Bronchial epithelial cell (primary cell): ENCODE measurements around the gene B3GAT2. TPM values are rescaled to one million over a fixed set of nuclear protein-coding genes. Genes with fewer than 3 reads are reported as not detected.

Experiments
- DNase-seq: peaks from one replicate; pipeline ENCODE4 v3.0.0-alpha.2; 2010; ENCODE audit warnings: low read depth
- FAIRE-seq: peaks from 2 replicates; lab custom pipeline; 2011; peaks lifted over from hg19 to GRCh38; lab: Jason Lieb, UNC
- H3K27me3 ChIP-seq: 2 replicates; pipeline ENCODE4 v1.5.1; 2011; ENCODE audit warnings: low read length; ENCODE audit not compliant: control insufficient read depth, insufficient read depth
- H3K36me3 ChIP-seq: 2 replicates; pipeline ENCODE4 v1.5.1; 2011; ENCODE audit warnings: low read length; ENCODE audit not compliant: control insufficient read depth, insufficient read depth
- H3K4me3 ChIP-seq: 2 replicates; pipeline ENCODE4 v1.5.1; 2011; ENCODE audit warnings: mild to moderate bottlenecking, low read depth, low read length, control low read depth
- CTCF ChIP-seq: IDR thresholded peaks from 2 replicates; pipeline ENCODE4 v1.5.1; 2011; ENCODE audit warnings: mild to moderate bottlenecking, moderate library complexity, low read length, control low read depth, inconsistent platforms; ENCODE audit not compliant: insufficient read depth, severe bottlenecking
- total RNA-seq: library from RNA; depleted of rRNA; stranded (reverse); fragments of >200 nt; gene quantifications from 2 replicates; pipeline ENCODE4 v1.2.1, GENCODE V29; 2014

The B3GAT2 gene
- total RNA-seq, 1 donor from 2014 or later: under 0.01 TPM

DNA sequence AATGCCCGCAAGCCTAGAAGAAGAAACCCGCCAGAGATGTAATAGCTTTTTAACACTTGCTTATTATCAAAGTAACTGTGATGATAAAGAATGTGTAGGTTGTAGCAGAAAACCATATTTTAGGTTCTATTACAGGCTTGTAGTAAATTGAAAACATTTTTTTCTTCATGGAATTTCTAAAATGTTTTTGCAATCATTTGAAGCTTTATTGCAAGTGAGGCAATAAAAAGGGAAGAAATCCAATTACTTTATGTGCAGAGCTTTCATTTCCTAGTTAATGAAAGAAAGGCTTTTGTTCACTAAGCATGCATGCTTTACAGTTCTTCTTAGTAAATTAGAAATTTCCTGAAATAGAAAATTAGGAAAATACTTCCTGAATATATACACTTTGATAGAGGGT, 135.1 kb downstream of the B3GAT2 start:
- Histone ChIP-seq H3K36me3 (no peaks in the 10 kb centered on the region), H3K4me3 (no peak overlapping the region), H3K27me3 (no peaks in the 10 kb centered on the region)
- FAIRE-seq: no peak
- no peak for DNase-seq
- TF ChIP-seq CTCF: no peak

DNA sequence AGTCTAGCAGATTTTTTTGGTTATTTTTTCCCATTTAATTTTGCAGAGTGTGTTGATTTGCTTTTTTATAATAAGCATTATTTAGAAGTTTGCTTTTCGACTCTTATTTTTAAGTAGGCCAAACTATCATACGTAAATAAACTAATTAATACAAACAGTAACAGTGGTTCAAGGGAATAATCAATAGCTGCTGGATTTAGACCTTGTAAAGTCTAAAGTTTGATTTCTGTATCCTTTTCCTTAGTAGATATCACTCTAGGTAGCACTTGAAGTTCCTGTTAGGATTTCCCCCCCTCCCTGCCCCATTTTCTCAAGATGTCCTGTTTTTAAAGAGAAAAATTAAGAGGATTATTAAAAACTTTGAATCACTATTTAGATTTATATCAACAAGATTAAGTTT, 136.1 kb downstream of the B3GAT2 start:
- DNase-seq (no peak), FAIRE-seq (no peak)
- no peak for TF ChIP-seq CTCF
- H3K36me3 ChIP-seq: no peaks in the 10 kb centered on the region
- no peaks in the 10 kb centered on the region for H3K27me3 ChIP-seq
- H3K4me3 ChIP-seq: no peak overlapping the region

DNA sequence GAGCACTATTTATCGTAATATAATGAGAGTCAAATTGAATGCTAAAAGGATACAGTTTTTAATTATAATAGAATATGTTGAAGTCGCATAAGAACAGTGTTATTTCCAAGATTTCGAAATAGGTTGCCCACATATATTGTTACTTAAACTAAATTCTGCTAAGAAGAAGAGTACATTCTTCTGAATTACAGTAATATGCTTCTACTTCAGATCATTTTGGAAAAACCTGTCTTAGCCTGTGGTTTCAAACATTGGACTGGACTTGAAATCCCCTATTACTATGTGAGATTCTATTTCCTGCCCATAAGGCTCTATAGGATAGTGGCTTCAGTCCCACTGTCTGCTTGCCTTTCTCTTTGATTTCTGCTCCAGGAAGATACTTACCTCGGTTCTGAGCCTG, 137.2 kb downstream of the B3GAT2 start:
- Histone ChIP-seq H3K4me3 (no peak overlapping the region), H3K27me3 (no peaks in the 10 kb centered on the region), H3K36me3 (no peaks in the 10 kb centered on the region)
- TF ChIP-seq CTCF: no peak
- DNase-seq (peak; percentile 3), FAIRE-seq (no peak)

- Histone ChIP-seq H3K4me3 (no peak overlapping the region), H3K36me3 (no peaks in the 10 kb centered on the region), H3K27me3 (no peaks in the 10 kb centered on the region)
- FAIRE-seq (no peak), DNase-seq (no peak)
- TF ChIP-seq CTCF: no peak
These were observed 143.0 kb downstream of the B3GAT2 start for GRCh38 chr6:70813885-70814284.

DNA sequence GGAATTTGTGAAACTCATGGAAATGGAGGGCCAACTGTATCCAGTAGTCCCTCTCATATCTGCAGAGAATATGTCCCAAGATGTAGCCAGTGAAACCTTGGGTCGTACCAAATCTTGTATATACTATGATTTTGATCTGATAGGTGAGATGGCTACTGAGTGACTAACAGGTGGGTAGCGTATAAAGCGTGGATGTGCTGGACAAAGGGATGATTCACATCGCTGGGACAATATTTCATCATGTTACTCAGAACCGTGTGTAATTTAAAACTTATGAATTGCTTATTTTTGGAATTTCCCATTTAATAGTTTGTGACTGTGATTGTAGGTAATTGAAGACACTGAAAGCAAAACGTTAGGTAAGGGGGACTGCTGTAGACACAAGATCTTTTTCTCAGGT, 145.1 kb downstream of the B3GAT2 start:
- TF ChIP-seq CTCF: no peak
- no peak for FAIRE-seq
- Histone ChIP-seq H3K4me3 (no peak overlapping the region), H3K36me3 (no peaks in the 10 kb centered on the region), H3K27me3 (no peaks in the 10 kb centered on the region)
- peak; percentile 77 for DNase-seq
